Activated CD8-positive, alpha-beta T cell treated with anti-CD3 and anti-CD28 coated beads, Interleukin-2, amount 10 ng/mL, durations not matched to agents 7 days and 5 days (primary cell): Measurements from ENCODE around the gene COPE. TPM values are rescaled to one million over a fixed set of nuclear protein-coding genes. Genes with fewer than 3 reads are reported as not detected.

Experiments used
- ATAC-seq: fragments of 150-1000 bp; cut with Tn5 transposase; one replicate; pipeline ENCODE4 v1.10.0; 2021; ENCODE audit warnings: moderate library complexity
- CTCF ChIA-PET: fragments of 350-600 bp; sonication (Branson Sonifier 250); formaldehyde crosslinking; loops from one replicate; lab custom pipeline; 2021; ENCODE audit warnings: antibody characterized with exemption; lab: Charles Lee
- POLR2A ChIA-PET: fragments of 350-600 bp; sonication (Branson Sonifier 250); formaldehyde crosslinking; loops from one replicate; lab custom pipeline; 2021; ENCODE audit warnings: antibody characterized with exemption; lab: Charles Lee
- DNase-seq: peaks from one replicate; pipeline ENCODE4 v3.0.0-alpha.2; 2020
- H3K27ac Mint-ChIP-seq: one replicate; pipeline ENCODE4 v1.8.0; 2021; ENCODE audit warnings: mild to moderate bottlenecking, mixed read lengths
- H3K27me3 Mint-ChIP-seq: one replicate; pipeline ENCODE4 v1.8.0; 2021; ENCODE audit warnings: low read depth, mixed read lengths
- H3K36me3 Mint-ChIP-seq: one replicate; pipeline ENCODE4 v1.8.0; 2021; ENCODE audit warnings: low read depth, mixed read lengths
- H3K4me1 Mint-ChIP-seq: one replicate; pipeline ENCODE4 v1.8.0; 2021; ENCODE audit warnings: low read depth, mixed read lengths
- H3K4me3 Mint-ChIP-seq: one replicate; pipeline ENCODE4 v1.8.0; 2021; ENCODE audit warnings: mild to moderate bottlenecking, mixed read lengths
- H3K9me3 Mint-ChIP-seq: one replicate; pipeline ENCODE4 v1.8.0; 2022; ENCODE audit warnings: mixed read lengths; ENCODE audit not compliant: insufficient read depth
- total RNA-seq, 2 experiments: library from RNA; stranded (reverse); gene quantifications; one replicate each; pipeline ENCODE4 v1.2.3, GENCODE V29; 2021

Gene COPE
- total RNA-seq, 2 experiments from 2014 or later, result 248 to 264 TPM

DNA sequence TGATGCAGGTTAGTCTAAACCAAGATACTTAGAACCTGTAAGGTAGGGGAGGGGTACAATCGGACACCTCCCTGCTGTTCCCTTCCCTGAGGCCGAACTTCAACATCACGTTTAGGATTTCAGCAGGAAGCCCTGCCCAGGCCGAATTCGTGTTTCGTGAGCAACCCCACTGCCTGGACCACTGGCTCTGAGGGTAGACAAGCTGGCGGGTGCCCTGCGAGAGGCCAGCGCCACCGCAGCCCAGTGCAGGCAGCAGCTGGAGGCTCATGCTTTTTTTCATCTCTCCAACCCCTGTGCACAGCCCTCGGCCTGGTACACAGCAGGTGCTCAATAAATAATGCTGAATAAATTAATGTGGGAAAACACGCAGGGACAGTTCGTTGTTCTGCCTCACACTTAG lies 14.1 kb upstream of the COPE start:
- ChIA-PET POLR2A (no interaction called here), CTCF (no interaction called here)
- no peak for DNase-seq
- no peak for ATAC-seq
- Mint-ChIP-seq H3K9me3 (no peaks in the 10 kb centered on the region), H3K36me3 (no peaks in the 10 kb centered on the region), H3K27ac (no peak overlapping the region), H3K4me1 (peaks cover 3% of the 10 kb centered on the region), H3K4me3 (no peak overlapping the region), H3K27me3 (peaks cover 9% of the 10 kb centered on the region)

DNA sequence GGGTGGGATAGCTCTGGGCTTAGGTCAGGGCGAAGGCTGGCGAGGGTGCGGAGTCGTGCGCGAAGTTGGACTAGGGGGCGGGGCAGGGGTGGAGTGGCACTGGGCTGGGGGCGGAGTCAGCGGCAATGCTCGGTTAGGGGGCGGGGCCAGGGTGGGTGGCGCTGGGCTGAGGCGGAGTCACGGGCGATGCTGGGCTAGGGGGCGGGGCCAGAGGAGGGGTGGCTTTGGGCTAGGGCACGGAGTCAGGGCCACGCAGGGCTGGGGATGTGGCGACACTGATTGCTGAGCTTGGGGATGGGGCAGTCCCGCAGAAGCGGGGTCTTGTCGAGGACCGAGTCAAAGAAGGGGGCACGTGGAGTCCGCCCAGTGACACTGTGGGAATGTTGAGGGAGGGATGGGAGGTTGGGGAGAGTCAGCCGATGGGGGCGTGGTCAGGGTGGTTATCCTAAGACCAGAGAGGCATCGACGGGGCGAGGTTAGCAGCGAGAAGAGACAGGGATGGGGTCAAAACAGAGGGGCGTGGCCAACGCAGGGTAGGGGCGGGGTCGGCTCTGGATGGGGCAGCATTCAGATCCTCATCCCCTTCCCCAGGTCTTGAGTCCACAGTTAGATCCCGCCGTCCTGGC lies 13.1 kb upstream of the COPE start:
- Mint-ChIP-seq H3K4me3 (peak overlapping the region; percentile 62), H3K4me1 (peaks cover 3% of the 10 kb centered on the region), H3K36me3 (peaks cover 3% of the 10 kb centered on the region), H3K9me3 (no peaks in the 10 kb centered on the region), H3K27me3 (peaks cover 9% of the 10 kb centered on the region), H3K27ac (no peak overlapping the region)
- CTCF ChIA-PET, result interaction anchor here (1.5 kb wide), 1 partner anchor 13 kb away, joined by 5 read pairs; the partner anchor contains the start of genes COPE and DDX49
- ATAC-seq, result peak; percentile 93
- POLR2A ChIA-PET, result interaction anchor here (0.9 to 2.3 kb wide), 2 partner anchors 10 to 13 kb away, joined by 3 to 9 read pairs; partner anchors contain the start of genes COPE and DDX49
- peak; percentile 84 for DNase-seq

DNA sequence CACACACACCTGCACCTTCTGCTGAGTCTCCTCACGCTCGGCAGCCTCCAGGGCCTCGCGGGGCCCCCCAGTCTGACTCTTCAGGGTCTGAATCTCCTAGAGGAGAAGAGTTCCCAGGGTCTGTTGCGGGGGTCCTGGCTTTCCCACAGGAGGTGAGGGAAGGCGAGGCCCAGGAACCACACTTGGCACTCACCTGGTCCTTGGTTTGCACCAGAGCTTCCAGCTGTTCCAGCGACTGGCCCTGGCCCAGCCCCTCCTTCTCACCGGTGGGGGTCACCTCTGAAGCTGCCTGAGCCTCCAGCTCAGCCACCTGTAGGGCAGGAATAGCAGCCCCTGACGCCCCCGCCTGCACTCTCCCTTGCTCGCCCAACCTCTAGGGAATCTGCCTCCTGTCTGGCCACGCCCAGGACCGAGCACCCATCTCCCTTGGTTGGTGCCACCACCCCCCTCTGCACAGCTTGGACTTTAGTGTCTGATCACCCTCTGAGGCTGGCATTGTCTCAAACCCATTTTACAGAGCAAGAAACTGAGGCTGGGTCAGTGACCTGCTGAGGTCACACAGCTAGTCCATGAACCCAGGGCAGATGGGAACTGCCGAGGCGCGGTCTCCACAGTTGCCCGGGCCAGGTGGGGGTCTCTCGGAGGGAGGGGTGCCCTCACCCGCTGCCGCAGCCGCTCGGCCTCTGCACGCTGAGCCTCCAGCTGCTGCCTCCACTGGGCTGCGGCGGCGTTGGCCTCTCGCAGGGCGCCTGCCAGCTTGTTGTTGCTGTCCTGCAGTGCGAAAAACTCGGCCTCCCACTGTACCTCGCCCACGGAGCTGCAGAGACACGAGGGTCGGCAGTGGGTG lies 12.4 kb upstream of the COPE start:
- no peak overlapping the region for H3K27ac Mint-ChIP-seq
- peaks cover 9% of the 10 kb centered on the region for H3K27me3 Mint-ChIP-seq
- ChIA-PET POLR2A (interaction anchor here (0.9 to 2.3 kb wide), 2 partner anchors 9 to 12 kb away, joined by 3 to 9 read pairs; partner anchors contain the start of genes COPE and DDX49), CTCF (interaction anchor here (1.5 kb wide), 1 partner anchor 12 kb away, joined by 5 read pairs; the partner anchor contains the start of genes COPE and DDX49)
- H3K4me3 Mint-ChIP-seq, result no peak overlapping the region
- ATAC-seq, result no peak
- no peaks in the 10 kb centered on the region for H3K9me3 Mint-ChIP-seq
- DNase-seq, result no peak
- peaks cover 3% of the 10 kb centered on the region for H3K36me3 Mint-ChIP-seq
- H3K4me1 Mint-ChIP-seq, result peaks cover 3% of the 10 kb centered on the region

DNA sequence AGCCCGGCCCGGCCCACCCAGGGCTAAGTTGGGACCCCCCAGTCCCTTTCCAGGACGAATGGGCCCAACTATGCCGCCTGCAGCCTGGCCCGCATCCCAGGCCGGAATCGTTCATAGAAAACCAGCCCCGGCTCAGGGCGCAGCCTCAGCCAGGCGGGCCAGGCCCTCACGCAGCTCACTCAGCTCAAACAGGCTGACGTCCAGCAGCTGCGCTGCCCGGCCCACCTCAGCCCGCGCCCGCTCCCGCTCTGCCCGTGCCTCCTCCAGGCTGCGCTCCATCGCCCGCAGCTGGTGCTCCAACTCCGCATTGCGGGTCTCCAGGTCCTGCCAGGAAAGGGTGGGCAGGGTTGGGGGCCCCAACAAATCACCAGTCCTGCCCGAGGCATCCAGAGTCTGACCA lies 10.1 kb upstream of the COPE start:
- Mint-ChIP-seq H3K4me3 (no peak overlapping the region), H3K9me3 (no peaks in the 10 kb centered on the region), H3K27ac (no peak overlapping the region), H3K36me3 (peaks cover 17% of the 10 kb centered on the region), H3K27me3 (peaks cover 9% of the 10 kb centered on the region), H3K4me1 (peaks cover 3% of the 10 kb centered on the region)
- ATAC-seq (no peak), DNase-seq (no peak)
- CTCF ChIA-PET, result no interaction called here
- POLR2A ChIA-PET, result interaction anchor here (1.1 kb wide), 1 partner anchor 10 kb away, joined by 7 read pairs; the partner anchor contains the start of genes COPE and DDX49

DNA sequence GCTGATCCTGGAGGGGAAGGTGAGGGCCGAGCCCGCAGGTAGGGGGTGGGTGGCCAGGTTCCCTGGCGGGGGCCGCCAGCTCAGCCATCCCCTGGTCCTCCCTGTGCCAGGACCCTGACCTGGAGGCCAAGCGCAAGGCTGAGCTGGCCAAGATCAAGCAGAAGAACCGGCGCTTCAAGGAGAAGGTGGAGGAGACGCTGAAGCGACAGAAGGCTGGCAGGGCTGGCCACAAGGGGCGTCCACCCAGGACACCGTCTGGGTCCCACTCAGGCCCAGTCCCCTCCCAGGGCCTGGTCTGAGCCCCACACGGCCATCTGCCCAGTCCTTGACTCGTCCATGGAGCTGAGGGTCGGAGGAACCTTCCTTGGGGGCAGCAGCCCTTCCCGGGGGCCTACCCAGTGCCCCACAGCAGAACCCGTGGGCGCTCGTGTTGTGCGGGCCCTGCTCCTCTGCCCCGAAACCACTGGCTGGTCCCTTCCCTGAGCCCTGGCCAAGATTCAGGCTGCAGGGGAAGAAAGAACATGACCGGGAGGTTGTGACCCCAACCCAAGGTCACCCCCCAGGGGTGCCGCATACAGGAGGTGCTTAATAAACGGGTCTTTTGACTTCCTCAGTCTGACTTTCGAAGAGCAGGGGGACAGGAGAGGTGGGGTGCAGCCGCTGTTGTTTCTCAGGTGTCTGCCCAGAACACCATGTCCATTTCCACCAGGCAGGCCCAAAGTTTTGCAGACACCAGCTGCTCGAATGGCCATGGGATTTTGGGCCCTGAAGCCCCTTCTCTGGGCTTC lies 9.0 kb upstream of the COPE start:
- peaks cover 2% of the 10 kb centered on the region for H3K27me3 Mint-ChIP-seq
- H3K9me3 Mint-ChIP-seq, result no peaks in the 10 kb centered on the region
- POLR2A ChIA-PET, result no interaction called here
- H3K36me3 Mint-ChIP-seq, result peaks cover 27% of the 10 kb centered on the region
- ATAC-seq (no peak), DNase-seq (no peak)
- CTCF ChIA-PET, result no interaction called here
- H3K27ac Mint-ChIP-seq, result no peak overlapping the region
- peaks cover 3% of the 10 kb centered on the region for H3K4me1 Mint-ChIP-seq
- H3K4me3 Mint-ChIP-seq, result no peak overlapping the region

DNA sequence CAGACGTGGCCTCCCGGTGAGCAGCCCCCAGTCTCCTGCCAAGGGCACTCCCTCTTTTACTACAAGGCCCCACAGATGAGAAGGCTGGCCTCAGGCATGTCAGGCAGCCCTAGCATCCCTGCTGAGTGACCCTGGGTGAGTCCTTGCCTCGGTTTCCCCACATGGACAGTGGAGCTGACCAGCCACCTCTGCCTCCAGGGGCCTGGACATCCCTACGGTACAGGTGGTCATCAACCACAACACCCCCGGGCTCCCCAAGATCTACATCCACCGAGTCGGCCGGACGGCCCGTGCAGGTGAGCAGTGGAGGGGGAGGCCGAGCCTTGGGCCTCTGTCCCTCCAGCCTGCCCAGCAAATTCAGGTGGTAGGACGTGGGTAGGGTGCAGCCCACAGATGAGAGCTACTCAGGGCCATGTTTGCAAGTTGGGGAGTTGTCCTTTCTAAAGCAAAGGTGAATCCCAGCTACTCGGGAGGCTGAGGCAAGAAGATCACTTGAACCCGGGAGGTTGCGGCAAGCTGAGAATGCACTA lies 5.6 kb upstream of the COPE start:
- no peaks in the 10 kb centered on the region for H3K27me3 Mint-ChIP-seq
- H3K27ac Mint-ChIP-seq, result no peak overlapping the region
- H3K4me1 Mint-ChIP-seq, result peaks cover 14% of the 10 kb centered on the region
- no peak for ATAC-seq
- H3K4me3 Mint-ChIP-seq, result no peak overlapping the region
- ChIA-PET POLR2A (no interaction called here), CTCF (no interaction called here)
- no peak for DNase-seq
- peaks cover 34% of the 10 kb centered on the region for H3K36me3 Mint-ChIP-seq
- H3K9me3 Mint-ChIP-seq, result no peaks in the 10 kb centered on the region

DNA sequence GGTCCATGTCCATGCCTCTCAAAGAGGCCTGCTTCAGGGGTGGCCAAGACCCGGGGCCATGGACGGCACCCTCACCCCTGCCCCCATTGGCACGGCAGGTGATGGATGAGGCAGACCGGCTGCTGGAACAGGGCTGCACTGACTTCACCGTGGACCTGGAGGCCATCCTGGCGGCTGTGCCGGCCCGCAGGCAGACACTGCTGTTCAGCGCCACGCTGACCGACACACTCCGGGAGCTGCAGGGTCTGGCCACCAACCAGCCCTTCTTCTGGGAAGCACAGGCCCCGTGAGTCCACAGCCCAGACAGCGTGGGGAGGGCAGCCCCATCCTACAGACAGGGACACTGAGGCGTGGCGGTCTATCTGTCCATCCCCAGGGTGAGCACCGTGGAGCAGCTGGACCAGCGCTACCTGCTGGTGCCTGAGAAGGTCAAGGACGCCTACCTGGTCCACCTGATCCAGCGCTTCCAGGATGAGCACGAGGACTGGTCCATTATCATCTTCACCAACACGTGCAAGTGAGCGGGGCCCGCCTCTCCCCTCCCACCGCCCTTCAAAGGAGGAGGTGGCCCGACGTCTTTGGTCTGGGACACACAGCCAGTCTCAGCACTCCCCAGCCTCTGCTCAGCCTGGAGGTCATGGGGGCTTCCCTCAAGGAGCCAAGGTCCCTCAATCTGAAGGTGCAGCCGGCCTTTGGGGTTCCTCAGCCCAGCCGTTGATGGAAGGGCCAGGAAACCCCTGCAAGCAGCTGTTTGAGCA lies 3.2 kb upstream of the COPE start:
- Mint-ChIP-seq H3K27me3 (no peaks in the 10 kb centered on the region), H3K4me3 (no peak overlapping the region), H3K9me3 (no peaks in the 10 kb centered on the region), H3K4me1 (peaks cover 22% of the 10 kb centered on the region), H3K27ac (no peak overlapping the region), H3K36me3 (peaks cover 30% of the 10 kb centered on the region)
- DNase-seq (no peak), ATAC-seq (no peak)
- ChIA-PET CTCF (no interaction called here), POLR2A (interaction anchor here (0.6 to 1.0 kb wide), 2 partner anchors 9 to 908 kb away, joined by 3 read pairs; no protein-coding TSS in a partner anchor)

DNA sequence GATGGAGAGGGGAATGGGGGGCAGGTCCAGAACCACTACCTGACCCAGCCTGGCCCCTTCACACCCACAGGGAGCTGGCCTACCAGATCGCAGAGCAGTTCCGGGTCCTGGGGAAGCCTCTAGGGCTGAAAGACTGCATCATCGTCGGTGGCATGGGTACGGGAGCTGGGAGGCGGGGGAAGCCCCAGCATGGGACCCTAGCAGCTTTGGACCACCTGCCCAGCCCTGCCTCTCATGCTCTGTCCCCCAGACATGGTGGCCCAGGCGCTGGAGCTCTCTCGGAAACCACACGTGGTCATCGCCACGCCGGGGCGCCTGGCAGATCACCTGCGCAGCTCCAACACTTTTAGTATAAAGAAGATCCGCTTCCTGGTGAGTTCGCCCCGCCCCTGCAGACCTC lies 2.4 kb upstream of the COPE start:
- H3K27ac Mint-ChIP-seq, result no peak overlapping the region
- ATAC-seq, result no peak

DNA sequence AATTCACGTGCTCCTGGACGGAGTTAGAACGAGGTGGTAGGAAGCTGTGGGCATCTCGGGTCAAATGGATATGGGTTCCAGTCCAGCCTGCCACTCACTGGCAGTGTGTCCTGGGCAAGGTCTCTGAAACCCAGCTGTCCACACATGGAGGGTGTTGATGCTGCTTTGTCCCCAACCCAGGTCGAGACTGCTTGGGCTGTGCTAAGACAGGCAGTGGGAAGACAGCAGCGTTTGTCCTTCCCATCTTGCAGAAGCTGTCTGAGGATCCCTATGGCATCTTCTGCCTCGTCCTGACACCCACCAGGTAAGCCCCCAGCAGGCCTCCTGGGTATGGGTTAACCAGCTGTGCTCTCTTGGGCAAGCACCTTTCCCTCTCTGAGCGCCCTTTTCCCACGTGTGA lies 1.2 kb upstream of the COPE start:
- Mint-ChIP-seq H3K27me3 (no peaks in the 10 kb centered on the region), H3K9me3 (no peaks in the 10 kb centered on the region), H3K4me1 (peaks cover 29% of the 10 kb centered on the region), H3K4me3 (peak overlapping the region; percentile 90), H3K36me3 (peaks cover 29% of the 10 kb centered on the region), H3K27ac (peak overlapping the region; percentile 93)
- ChIA-PET CTCF (no interaction called here), POLR2A (no interaction called here)
- no peak for ATAC-seq
- no peak for DNase-seq

More for the DNA sequence above, 2.4 kb upstream of the COPE start:
- H3K4me1 Mint-ChIP-seq, result peaks cover 25% of the 10 kb centered on the region
- H3K27me3 Mint-ChIP-seq, result no peaks in the 10 kb centered on the region
- no peak for DNase-seq
- peaks cover 32% of the 10 kb centered on the region for H3K36me3 Mint-ChIP-seq
- CTCF ChIA-PET, result no interaction called here
- POLR2A ChIA-PET, result no interaction called here
- H3K4me3 Mint-ChIP-seq, result peak overlapping the region; percentile 90
- no peaks in the 10 kb centered on the region for H3K9me3 Mint-ChIP-seq

DNA sequence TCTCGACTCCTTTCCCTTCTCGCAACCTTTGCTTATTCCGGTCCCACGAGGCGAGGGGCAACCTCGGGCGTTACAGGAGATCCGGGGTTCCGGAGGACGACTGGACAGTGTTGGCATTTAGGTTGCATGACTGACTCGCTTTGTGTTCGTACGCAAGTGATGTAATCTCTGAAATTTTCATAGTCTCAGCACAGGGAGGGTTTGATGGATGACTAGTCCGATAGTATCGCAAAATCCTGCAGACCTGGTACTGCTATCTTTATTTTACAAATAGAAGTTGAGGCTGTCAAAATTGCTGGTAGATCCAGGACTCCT lies 670 bp upstream of the COPE start:
- no peak for DNase-seq
- ATAC-seq, result no peak
- Mint-ChIP-seq H3K4me3 (peak overlapping the region; percentile 90), H3K4me1 (peaks cover 29% of the 10 kb centered on the region), H3K36me3 (peaks cover 32% of the 10 kb centered on the region), H3K27me3 (no peaks in the 10 kb centered on the region), H3K27ac (peak overlapping the region; percentile 93), H3K9me3 (no peaks in the 10 kb centered on the region)
- ChIA-PET CTCF (interaction anchor here (0.9 to 2.2 kb wide), 5 partner anchors 11 to 467 kb away, joined by 3 to 6 read pairs (median 3); partner anchors contain the start of gene REX1BD), POLR2A (interaction anchor here (0.6 to 2.0 kb wide), 18 partner anchors 9 to 639 kb away, joined by 3 to 14 read pairs (median 4); partner anchors contain the start of genes BORCS8, ELL, JUND and RFXANK)
